ENCODE results near the gene LRRN3.

LRRN3 gene

DNA sequence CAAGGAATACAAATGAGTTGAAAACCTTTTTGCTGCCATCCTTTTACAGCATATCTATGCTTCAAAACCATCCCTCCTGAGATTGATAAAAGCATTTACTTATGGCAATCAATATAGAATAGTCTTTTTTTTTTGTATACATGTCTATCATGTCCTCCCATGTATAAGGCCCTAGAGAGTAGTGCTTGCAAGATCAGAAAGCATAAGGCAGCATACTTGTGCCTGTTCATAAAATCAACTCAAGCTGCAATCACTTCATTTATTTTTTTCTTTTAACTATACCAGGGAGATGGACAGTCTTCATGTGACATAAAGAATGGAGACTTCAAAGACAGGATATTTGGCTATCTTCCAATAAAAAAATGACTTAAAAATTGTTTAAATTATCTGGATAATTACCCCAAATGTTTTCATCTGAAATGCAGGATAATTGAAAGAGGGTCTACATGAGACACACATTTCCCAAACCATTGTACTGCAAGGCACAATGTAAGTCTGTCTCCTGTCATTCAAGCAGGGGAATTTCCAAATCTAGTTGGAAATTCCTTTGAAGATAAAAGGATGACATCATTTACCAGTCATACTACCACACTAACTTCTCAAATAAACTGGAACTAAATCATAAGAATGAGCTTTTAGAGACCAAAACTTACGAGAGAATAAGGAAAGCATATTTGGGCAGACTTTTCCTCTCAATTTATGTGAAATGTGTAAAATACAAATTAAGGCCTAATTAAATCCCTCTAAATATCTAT is 22.5 kb downstream of the LRRN3 start:
- TF ChIP-seq, protein P1, sequence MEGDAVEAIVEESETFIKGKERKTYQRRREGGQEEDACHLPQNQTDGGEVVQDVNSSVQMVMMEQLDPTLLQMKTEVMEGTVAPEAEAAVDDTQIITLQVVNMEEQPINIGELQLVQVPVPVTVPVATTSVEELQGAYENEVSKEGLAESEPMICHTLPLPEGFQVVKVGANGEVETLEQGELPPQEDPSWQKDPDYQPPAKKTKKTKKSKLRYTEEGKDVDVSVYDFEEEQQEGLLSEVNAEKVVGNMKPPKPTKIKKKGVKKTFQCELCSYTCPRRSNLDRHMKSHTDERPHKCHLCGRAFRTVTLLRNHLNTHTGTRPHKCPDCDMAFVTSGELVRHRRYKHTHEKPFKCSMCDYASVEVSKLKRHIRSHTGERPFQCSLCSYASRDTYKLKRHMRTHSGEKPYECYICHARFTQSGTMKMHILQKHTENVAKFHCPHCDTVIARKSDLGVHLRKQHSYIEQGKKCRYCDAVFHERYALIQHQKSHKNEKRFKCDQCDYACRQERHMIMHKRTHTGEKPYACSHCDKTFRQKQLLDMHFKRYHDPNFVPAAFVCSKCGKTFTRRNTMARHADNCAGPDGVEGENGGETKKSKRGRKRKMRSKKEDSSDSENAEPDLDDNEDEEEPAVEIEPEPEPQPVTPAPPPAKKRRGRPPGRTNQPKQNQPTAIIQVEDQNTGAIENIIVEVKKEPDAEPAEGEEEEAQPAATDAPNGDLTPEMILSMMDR (conservative IDR thresholded peaks at IDR 0.05), result no peak
- no peak for TF ChIP-seq ZFX (IDR thresholded peaks at IDR 0.05)
- H3K27ac ChIP-seq, result no peak overlapping the region

DNA sequence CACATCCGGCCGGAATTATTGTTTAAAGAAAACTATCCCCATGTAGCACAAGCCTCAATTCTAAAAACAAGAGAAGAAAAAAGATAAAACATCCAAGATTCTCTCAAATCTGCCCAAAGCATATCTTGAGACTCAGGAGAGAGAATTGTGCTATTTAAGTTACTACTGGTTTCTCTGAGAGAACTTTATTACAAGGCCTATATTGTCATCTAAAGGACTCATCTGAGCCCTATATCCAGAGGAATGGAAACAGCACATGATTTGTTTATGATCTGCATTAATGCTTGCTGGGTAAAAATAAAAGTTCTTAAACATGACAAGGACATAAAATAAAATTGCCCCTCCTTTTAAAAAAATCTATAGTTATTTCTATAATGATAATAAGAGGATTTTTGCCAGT is 25.0 kb downstream of the LRRN3 start:
- TF ChIP-seq ZFX (IDR thresholded peaks at IDR 0.05), result no peak
- TF ChIP-seq, protein P1 (conservative IDR thresholded peaks at IDR 0.05), result no peak
- H3K27ac ChIP-seq, result no peak overlapping the region

DNA sequence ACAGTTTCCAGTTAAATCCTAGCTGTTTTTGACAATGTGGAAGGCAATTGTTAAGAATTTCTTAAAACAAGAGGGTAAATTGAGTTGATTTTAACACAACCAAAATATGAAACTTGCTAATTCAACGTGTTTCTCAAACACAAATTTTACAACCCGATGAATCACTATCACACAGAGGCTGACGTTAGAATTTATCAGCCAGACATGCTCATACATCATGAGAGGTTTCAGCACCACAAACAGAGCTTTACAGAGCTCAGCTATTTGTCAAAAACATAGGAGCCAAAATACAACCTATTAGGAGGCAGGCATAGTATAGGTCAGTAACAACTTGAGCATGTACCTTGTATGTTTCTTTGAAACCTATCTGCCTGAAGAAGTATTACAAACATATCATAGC is 36.1 kb downstream of the LRRN3 start:
- TF ChIP-seq ZFX (IDR thresholded peaks at IDR 0.05), result no peak
- TF ChIP-seq, protein P1 (conservative IDR thresholded peaks at IDR 0.05), result no peak
- H3K27ac ChIP-seq, result no peak overlapping the region

DNA sequence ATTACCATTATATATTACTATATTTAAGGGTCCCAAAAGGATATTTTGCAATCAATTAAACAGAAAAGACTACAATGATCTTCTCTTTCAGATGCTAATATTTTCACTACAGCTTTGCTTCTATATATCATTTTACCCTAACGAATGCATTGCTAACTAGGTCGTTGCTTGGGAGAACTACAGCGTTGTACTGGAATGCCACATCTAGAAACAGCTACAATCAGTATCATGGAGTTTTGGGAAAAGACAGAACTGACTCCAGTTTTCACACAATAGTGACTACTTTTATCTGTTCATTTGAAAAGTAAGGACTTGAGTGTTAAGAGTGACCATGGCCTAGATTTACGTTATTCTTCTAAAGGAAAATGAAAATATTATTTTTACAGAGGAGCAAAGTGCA is 38.5 kb downstream of the LRRN3 start:
- no peak overlapping the region for H3K27ac ChIP-seq
- TF ChIP-seq ZFX (IDR thresholded peaks at IDR 0.05), result no peak
- TF ChIP-seq, protein P1 (conservative IDR thresholded peaks at IDR 0.05), result no peak

DNA sequence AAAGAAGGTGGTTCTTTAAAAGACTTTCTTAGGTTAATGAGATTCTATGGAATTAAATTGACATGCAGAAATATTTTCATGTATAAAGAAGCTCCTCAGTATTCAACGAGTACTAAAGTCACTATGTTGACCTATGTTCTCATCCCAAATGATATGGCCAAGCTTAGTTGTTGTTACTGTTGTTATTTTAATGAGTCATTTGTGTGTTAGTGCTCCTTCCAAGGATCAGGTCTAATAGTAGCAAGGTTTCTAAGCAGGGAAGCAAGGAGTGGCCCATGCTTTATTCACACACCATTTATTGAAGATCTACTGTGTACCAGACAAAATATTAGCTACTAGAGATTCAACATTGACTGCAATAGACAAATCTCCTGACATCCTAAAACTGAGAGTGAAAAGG is 41.9 kb downstream of the LRRN3 start:
- no peak overlapping the region for H3K27ac ChIP-seq
- TF ChIP-seq ZFX (IDR thresholded peaks at IDR 0.05), result no peak
- TF ChIP-seq, protein P1 (conservative IDR thresholded peaks at IDR 0.05), result no peak

DNA sequence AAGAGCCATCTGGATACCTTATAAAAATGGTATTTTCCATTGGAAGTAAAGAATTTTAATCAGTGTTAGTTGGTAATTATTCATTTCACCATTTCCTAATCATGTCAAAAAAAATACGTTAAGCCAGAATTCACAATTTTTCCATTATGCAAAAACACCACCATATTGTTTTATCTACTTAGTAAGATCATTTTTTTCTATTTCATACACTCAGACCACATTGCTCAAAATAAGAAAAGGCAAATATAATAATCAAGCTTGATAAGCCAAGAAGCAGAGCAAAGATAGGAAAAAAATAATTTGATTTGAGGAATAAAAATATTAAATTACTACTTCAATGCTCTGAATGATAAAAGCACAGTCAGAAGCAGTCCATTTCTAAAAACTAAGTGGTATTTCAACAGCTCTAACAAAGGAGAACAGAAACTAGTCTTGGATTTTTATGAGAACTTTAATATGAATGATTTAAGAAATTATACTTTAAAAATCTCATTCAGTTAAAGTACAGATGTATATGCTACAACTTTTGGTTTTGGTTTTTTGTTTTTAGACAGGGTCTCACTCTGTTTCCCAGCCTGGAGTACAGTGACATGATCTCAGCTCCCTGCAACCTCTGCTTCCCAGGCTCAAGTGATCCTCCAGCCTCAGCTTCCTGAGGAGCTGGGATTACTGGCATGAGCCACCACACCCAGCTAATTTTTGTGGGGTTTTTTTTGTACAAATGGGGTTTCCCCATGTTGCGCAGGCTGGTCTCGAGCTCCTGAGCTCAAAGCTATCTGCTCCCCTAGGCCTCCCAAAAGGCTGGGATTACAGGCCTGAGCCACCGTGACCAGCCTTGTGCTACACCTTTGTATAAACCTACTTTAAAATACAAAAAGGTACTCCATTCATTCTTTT is 46.6 kb downstream of the LRRN3 start:
- H3K27ac ChIP-seq, result no peak overlapping the region
- TF ChIP-seq ZFX (IDR thresholded peaks at IDR 0.05), result no peak
- TF ChIP-seq, protein P1 (conservative IDR thresholded peaks at IDR 0.05), result no peak

DNA sequence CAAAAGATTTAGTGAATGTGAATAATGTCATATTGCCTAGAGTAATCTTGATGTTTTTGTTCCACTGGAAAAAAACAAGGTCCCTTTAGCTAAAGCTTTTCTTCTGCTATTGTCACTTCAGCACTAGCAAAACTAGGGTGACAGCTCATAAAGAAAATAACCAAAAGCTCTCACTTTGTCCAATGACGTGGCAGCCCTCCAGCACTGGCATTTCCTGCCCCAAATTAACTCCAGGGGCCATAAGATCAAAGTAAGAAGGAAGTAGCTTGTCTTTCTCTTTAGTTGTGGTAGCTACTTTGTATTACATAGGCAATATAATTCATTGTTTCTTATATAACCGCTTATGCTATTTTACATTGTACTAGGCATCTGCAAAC is 47.3 kb downstream of the LRRN3 start:
- TF ChIP-seq, protein P1 (conservative IDR thresholded peaks at IDR 0.05), result no peak
- TF ChIP-seq ZFX (IDR thresholded peaks at IDR 0.05), result no peak
- H3K27ac ChIP-seq, result no peak overlapping the region
